Measurements from ENCODE around the gene PPP1R12C. TPM values are rescaled to one million over a fixed set of nuclear protein-coding genes. Genes with fewer than 3 reads are reported as not detected.
A peak's percentile ranks its signal among the peaks of the same experiment; 100 is the strongest.

The PPP1R12C gene
- total RNA-seq (100 to 1,000 TPM; 129 to 197 (median 173) TPM), total RNA-seq (62.6 to 146 (median 108) reads per million in 29 experiments)
- 68.8 TPM for total RNA-seq (2013)

DNA sequence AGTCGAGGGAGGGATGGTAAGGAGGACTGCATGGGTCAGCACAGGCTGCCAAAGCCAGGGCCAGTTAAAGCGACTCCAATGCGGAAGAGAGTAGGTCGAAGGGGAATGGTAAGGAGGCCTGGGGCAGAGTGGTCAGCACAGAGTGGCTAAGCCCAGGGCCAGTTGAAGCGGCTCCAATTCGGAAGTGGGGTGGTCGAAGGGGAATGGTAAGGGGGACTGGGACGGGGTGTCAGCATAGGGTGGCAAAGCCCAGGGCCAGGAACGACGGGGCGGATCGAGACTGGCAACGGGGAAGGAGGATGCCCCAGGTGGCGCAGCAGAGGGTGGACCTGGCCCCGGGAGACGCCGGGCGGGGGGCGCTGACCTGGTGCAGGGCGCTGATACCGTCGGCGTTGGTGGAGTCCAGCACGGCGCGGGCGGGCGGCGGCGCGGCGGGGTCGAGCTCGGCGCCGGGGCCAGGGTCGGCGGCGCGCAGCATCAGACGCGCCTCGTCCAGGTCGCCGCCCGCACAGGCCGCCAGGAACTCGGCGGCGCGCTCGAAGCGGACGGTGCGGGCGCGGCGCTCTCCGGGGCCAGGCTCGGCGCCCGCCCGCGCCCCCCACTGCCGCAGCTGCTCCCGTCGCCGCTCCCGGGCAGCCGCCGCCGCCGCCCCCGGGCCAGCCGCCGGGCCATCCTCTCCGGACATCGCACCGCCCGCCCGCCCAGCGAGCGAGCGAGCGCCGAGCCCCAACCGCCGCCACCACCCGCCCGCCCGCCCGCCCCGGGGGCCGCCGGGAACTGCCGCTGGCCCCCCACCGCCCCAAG is at the start of gene PPP1R12C:
Gene PPP1R12C, minus strand, starts transcription at position 779 of the 804 bp plus-strand sequence. Its CDS starts 94 bp downstream, at position 685.
- H3K4me1 ChIP-seq (ENCODE audit: control insufficient read depth in 1 of 2, extremely low read depth in 1 of 2, insufficient read depth in 2 of 2, low read length in 2 of 2) = peaks cover 12 to 46% of the 10 kb centered on the region in 2 experiments
- H3K4me3 ChIP-seq (ENCODE audit: control insufficient read depth in 1 of 2, extremely low read depth in 1 of 2, low read length in 1 of 2) = peak within 1 kb of the TSS; percentile 87 to 94
- peaks cover 3% of the 10 kb centered on the region in 2 donors for H3K36me3 ChIP-seq (ENCODE audit: control insufficient read depth in 2 of 2, extremely low read depth in 1 of 2, insufficient read depth in 1 of 2, low read length in 1 of 2)
- CTCF ChIA-PET = interaction anchor here (0.5 to 0.7 kb wide), 2 partner anchors 13 to 582 kb away, joined by 3 to 8 read pairs; no protein-coding TSS in a partner anchor
- Mint-ChIP-seq H3K9me3 (no peaks in the 10 kb centered on the region), H3K4me1 (peaks cover 30 to 46% (median 41%) of the 10 kb centered on the region in 3 donors), H3K36me3 (no peaks in the 10 kb centered on the region), H3K27me3 (no peaks in the 10 kb centered on the region), H3K27ac (peak within 1 kb of the TSS; percentile 88 to 93), H3K4me3 (peak within 1 kb of the TSS; percentile 95 to 97 (median 96))
- under 1% methylated on average over 94 of the region's 97 CpGs for WGBS (ENCODE audit: insufficient coverage)
- DNase-seq = peak in 4 of 35 experiments; percentile 14 to 26 (median 19)
- H3K27me3 ChIP-seq (replicated peaks in 1 of 2; ENCODE audit: control insufficient read depth in 2 of 2, extremely low read depth in 1 of 2, insufficient read depth in 2 of 2, low read length in 1 of 2) = peaks cover 0 to 3% of the 10 kb centered on the region in 2 experiments
- peak; percentile 11 to 31 (median 24) for ATAC-seq (replicated peaks in 1 of 4)
- H3K27ac ChIP-seq (ENCODE audit: low read length) = peak within 1 kb of the TSS; percentile 68
- no peaks in the 10 kb centered on the region for H3K9me3 ChIP-seq
- POLR2A ChIA-PET = no interaction called here

DNA sequence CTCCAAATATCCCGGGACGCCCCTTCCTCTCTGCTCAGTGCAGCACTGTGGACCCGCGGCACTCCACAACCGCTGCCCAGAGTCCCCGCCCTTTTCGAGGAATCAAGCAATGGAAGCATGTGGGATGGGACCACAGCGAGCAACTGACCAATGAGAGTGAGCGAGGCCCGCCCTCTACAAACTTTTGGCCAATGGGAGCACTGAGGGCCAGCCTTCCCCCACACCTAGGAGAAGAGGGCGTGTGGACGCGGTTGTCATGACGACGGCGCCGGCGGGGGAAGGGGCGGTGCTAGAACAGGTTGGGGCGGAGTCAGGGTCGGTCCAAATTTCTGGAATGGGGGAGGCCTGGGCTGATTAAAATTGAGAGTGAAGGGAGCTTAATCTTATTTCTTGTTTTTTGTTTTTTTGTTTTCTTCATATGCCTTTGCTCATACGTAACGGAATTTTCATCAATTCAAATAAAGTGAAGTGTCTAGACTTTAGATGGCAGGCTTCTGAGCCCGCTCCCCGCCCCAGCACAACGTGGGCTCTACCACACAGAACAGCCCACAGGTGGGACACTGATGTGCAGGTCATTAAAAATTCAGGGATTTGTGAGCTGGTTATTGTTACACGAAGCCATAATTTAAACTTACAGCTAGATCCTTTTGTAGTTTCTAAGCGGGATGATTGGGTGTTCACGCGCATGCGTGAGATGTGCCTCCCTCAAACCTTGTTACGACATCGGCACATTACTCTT is 49.3 kb upstream of the PPP1R12C start, which contains the start of gene DNAAF3:
Gene DNAAF3, minus strand, starts transcription at position 84 of the 739 bp plus-strand sequence. CDS start 200 bp downstream, outside the sequence.
- Mint-ChIP-seq H3K4me1 (peaks cover 14 to 15% (median 14%) of the 10 kb centered on the region in 3 donors), H3K27me3 (peaks cover 48 to 76% of the 10 kb centered on the region in 2 donors), H3K4me3 (peak within 1 kb of the TSS in 2 of 3 donors; percentile 54 to 80), H3K27ac (peak within 1 kb of the TSS in 1 of 2 donors; percentile 39), H3K36me3 (no peaks in the 10 kb centered on the region), H3K9me3 (no peaks in the 10 kb centered on the region)
- peak in 32 of 35 experiments; percentile 12 to 75 (median 48) for DNase-seq
- peaks cover 15 to 89% of the 10 kb centered on the region in 2 experiments for H3K27me3 ChIP-seq (replicated peaks in 1 of 2; ENCODE audit: control insufficient read depth in 2 of 2, extremely low read depth in 1 of 2, insufficient read depth in 2 of 2, low read length in 1 of 2)
- ChIA-PET CTCF (interaction anchor here in 1 of 2 donors (0.6 kb wide), 1 partner anchor 109 kb away, joined by 4 read pairs; no protein-coding TSS in a partner anchor), POLR2A (no interaction called here)
- no peaks in the 10 kb centered on the region for H3K9me3 ChIP-seq
- no peaks in the 10 kb centered on the region for H3K36me3 ChIP-seq (ENCODE audit: control insufficient read depth in 2 of 2, extremely low read depth in 1 of 2, insufficient read depth in 1 of 2, low read length in 1 of 2)
- no peak within 1 kb of the TSS for H3K27ac ChIP-seq (ENCODE audit: low read length)
- H3K4me1 ChIP-seq (ENCODE audit: control insufficient read depth in 1 of 2, extremely low read depth in 1 of 2, insufficient read depth in 2 of 2, low read length in 2 of 2) = peaks cover 0 to 20% of the 10 kb centered on the region in 2 experiments
- whole genome bisulfite sequencing (ENCODE audit: insufficient coverage) = 2% methylated on average over 11 of the region's 33 CpGs
- peak within 1 kb of the TSS in 1 of 2 donors; percentile 32 for H3K4me3 ChIP-seq (ENCODE audit: control insufficient read depth in 1 of 2, extremely low read depth in 1 of 2, low read length in 1 of 2)
- peak; percentile 65 to 86 (median 77) for ATAC-seq (replicated peaks in 1 of 4)

GRCh38 chr19:55165952-55166529 is 48.6 kb upstream of the PPP1R12C start:
- Mint-ChIP-seq H3K27me3 (peaks cover 44 to 72% of the 10 kb centered on the region in 2 donors), H3K9me3 (no peaks in the 10 kb centered on the region), H3K4me3 (peak overlapping the region in 2 of 3 donors; percentile 54 to 80), H3K4me1 (peaks cover 13 to 14% (median 14%) of the 10 kb centered on the region in 3 donors), H3K36me3 (no peaks in the 10 kb centered on the region), H3K27ac (no peak overlapping the region)
- Histone ChIP-seq H3K4me3 (ENCODE audit: control insufficient read depth in 1 of 2, extremely low read depth in 1 of 2, low read length in 1 of 2) (peak overlapping the region in 1 of 2 donors; percentile 32), H3K36me3 (ENCODE audit: control insufficient read depth in 2 of 2, extremely low read depth in 1 of 2, insufficient read depth in 1 of 2, low read length in 1 of 2) (no peaks in the 10 kb centered on the region), H3K4me1 (ENCODE audit: control insufficient read depth in 1 of 2, extremely low read depth in 1 of 2, insufficient read depth in 2 of 2, low read length in 2 of 2) (peaks cover 0 to 24% of the 10 kb centered on the region in 2 experiments), H3K27me3 (replicated peaks in 1 of 2; ENCODE audit: control insufficient read depth in 2 of 2, extremely low read depth in 1 of 2, insufficient read depth in 2 of 2, low read length in 1 of 2) (peaks cover 15 to 91% of the 10 kb centered on the region in 2 experiments), H3K9me3 (no peaks in the 10 kb centered on the region), H3K27ac (ENCODE audit: low read length) (no peak overlapping the region)
- ATAC-seq (replicated peaks in 1 of 4) (peak; percentile 72 to 75 (median 72)), DNase-seq (peak in 22 of 35 experiments; percentile 17 to 74 (median 38))
- ChIA-PET POLR2A (no interaction called here), CTCF (interaction anchor here in 1 of 2 donors (0.6 kb wide), 1 partner anchor 110 kb away, joined by 4 read pairs; no protein-coding TSS in a partner anchor)
- WGBS (ENCODE audit: insufficient coverage) = 5% methylated on average over 31 of the region's 34 CpGs

DNA sequence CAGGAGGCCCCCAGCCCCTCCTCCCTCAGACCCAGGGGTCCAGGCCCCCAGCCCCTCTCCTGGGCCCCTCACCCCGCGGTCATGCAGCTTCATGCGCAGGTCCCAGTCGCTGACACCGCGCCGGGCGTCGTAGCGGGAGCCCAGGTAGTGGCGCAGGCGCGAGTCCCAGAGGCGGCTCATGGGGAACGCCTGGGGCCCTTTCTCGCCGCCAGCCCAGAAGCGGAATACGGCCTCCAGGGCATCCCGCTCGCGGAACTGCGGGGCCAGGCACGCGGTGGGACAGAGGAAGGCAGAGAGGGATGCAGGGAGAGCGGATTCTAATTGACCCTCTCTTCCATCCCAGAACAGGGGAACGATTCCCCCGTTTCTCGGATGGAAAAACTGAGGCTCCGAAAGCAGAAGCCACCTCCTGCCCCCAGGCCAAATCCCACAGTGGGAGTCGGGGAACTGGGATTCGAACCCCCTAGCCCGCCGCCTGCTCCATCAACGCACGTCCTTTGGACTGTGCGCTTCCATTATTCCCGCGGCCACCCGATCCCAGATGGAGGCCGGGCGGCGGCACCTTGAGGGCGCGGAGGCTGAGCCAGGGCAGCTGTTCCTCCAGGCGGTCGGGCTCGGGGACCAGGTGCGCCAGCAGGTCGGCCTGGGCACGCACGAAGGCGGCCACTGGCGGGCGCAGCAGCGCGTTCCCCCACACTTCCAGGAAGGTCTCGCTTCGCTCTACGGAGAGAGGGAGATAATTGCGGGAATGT is 44.3 kb upstream of the PPP1R12C start:
- CTCF ChIA-PET = no interaction called here
- POLR2A ChIA-PET = no interaction called here
- ATAC-seq (replicated peaks in 1 of 4) = no peak

GRCh38 chr19:55160986-55161365 is 43.5 kb upstream of the PPP1R12C start:
- Histone ChIP-seq H3K27me3 (replicated peaks in 1 of 2; ENCODE audit: control insufficient read depth in 2 of 2, extremely low read depth in 1 of 2, insufficient read depth in 2 of 2, low read length in 1 of 2) (peaks cover 8 to 93% of the 10 kb centered on the region in 2 experiments), H3K27ac (ENCODE audit: low read length) (no peak overlapping the region), H3K4me3 (ENCODE audit: control insufficient read depth in 1 of 2, extremely low read depth in 1 of 2, low read length in 1 of 2) (no peak overlapping the region), H3K4me1 (ENCODE audit: control insufficient read depth in 1 of 2, extremely low read depth in 1 of 2, insufficient read depth in 2 of 2, low read length in 2 of 2) (peaks cover 0 to 26% of the 10 kb centered on the region in 2 experiments), H3K36me3 (ENCODE audit: control insufficient read depth in 2 of 2, extremely low read depth in 1 of 2, insufficient read depth in 1 of 2, low read length in 1 of 2) (no peaks in the 10 kb centered on the region), H3K9me3 (no peaks in the 10 kb centered on the region)
- Mint-ChIP-seq H3K4me3 (peak overlapping the region in 1 of 3 donors; percentile 33), H3K4me1 (peaks cover 6 to 10% (median 9%) of the 10 kb centered on the region in 3 donors), H3K27me3 (peaks cover 31 to 69% of the 10 kb centered on the region in 2 donors), H3K27ac (no peak overlapping the region), H3K9me3 (no peaks in the 10 kb centered on the region), H3K36me3 (no peaks in the 10 kb centered on the region)
- DNase-seq (no peak), ATAC-seq (replicated peaks in 1 of 4) (no peak)
- CTCF ChIA-PET = interaction anchor here in 1 of 2 donors (0.7 kb wide), 1 partner anchor 14 kb away, joined by 3 read pairs; no protein-coding TSS in a partner anchor
- 49% methylated on average over 27 of the region's 32 CpGs for WGBS (ENCODE audit: insufficient coverage)
- POLR2A ChIA-PET = no interaction called here

More for the DNA sequence above, 44.3 kb upstream of the PPP1R12C start:
- WGBS (ENCODE audit: insufficient coverage) = 37% methylated on average over 31 of the region's 61 CpGs
- Mint-ChIP-seq H3K27ac (no peak overlapping the region), H3K4me1 (peaks cover 10 to 14% (median 12%) of the 10 kb centered on the region in 3 donors), H3K4me3 (no peak overlapping the region), H3K9me3 (no peaks in the 10 kb centered on the region), H3K27me3 (peaks cover 36 to 69% of the 10 kb centered on the region in 2 donors), H3K36me3 (no peaks in the 10 kb centered on the region)
- Histone ChIP-seq H3K27ac (ENCODE audit: low read length) (no peak overlapping the region), H3K4me1 (ENCODE audit: control insufficient read depth in 1 of 2, extremely low read depth in 1 of 2, insufficient read depth in 2 of 2, low read length in 2 of 2) (peaks cover 0 to 26% of the 10 kb centered on the region in 2 experiments), H3K4me3 (ENCODE audit: control insufficient read depth in 1 of 2, extremely low read depth in 1 of 2, low read length in 1 of 2) (no peak overlapping the region), H3K36me3 (ENCODE audit: control insufficient read depth in 2 of 2, extremely low read depth in 1 of 2, insufficient read depth in 1 of 2, low read length in 1 of 2) (no peaks in the 10 kb centered on the region), H3K9me3 (no peaks in the 10 kb centered on the region), H3K27me3 (replicated peaks in 1 of 2; ENCODE audit: control insufficient read depth in 2 of 2, extremely low read depth in 1 of 2, insufficient read depth in 2 of 2, low read length in 1 of 2) (peaks cover 8 to 93% of the 10 kb centered on the region in 2 experiments)
- no peak for DNase-seq

Measured in T-cell (primary cell).